Activated CD4-positive, alpha-beta T cell treated with anti-CD3 and anti-CD28 coated beads for 4 hours (primary cell): ENCODE measurements around the gene ST7.
"Not testable (repeated sequence)": the region's sequence is repeated elsewhere in the genome, so short reads cannot be mapped to it uniquely, and the experiment has no call there.

Source experiments
- DNase-seq, 2 donors: peaks; one replicate each; pipeline ENCODE4 v3.0.0-alpha.2; 2020

ST7 gene

GRCh38 chr7:117010375-117011133 lies 57.3 kb downstream of the ST7 start:
- no peak for DNase-seq

GRCh38 chr7:117011419-117012260 lies 58.3 kb downstream of the ST7 start:
- no peak for DNase-seq

- DNase-seq, result no peak
Measured at GRCh38 chr7:117012284-117012683, 59.0 kb downstream of the ST7 start.

GRCh38 chr7:117012696-117013095 lies 59.4 kb downstream of the ST7 start:
- DNase-seq, result peak in 1 of 2 donors; percentile 8

GRCh38 chr7:117014099-117014656 lies 60.9 kb downstream of the ST7 start:
- no peak for DNase-seq

- peak in 1 of 2 donors; percentile 23 for DNase-seq
Measured at GRCh38 chr7:117014673-117015133, 61.4 kb downstream of the ST7 start.

GRCh38 chr7:117015258-117016184 lies 62.2 kb downstream of the ST7 start:
- DNase-seq, result no peak

GRCh38 chr7:117017017-117017451 lies 63.7 kb downstream of the ST7 start:
- no peak for DNase-seq

GRCh38 chr7:117017702-117018266 lies 64.5 kb downstream of the ST7 start:
- DNase-seq, result no peak

GRCh38 chr7:117018713-117019112 lies 65.4 kb downstream of the ST7 start:
- DNase-seq, result no peak

GRCh38 chr7:117019287-117019686 lies 66.0 kb downstream of the ST7 start:
- DNase-seq, result no peak

- DNase-seq, result no peak
Measured at GRCh38 chr7:117019786-117020590, 66.7 kb downstream of the ST7 start.

- DNase-seq, result no peak
Measured at GRCh38 chr7:117020591-117020973, 67.3 kb downstream of the ST7 start.

GRCh38 chr7:117021366-117021765 lies 68.1 kb downstream of the ST7 start:
- no peak for DNase-seq

- DNase-seq, result no peak
Measured at GRCh38 chr7:117021986-117022385, 68.7 kb downstream of the ST7 start.

- no peak for DNase-seq
Measured at GRCh38 chr7:117023325-117023854, 70.1 kb downstream of the ST7 start.

GRCh38 chr7:117024811-117025210 lies 71.5 kb downstream of the ST7 start:
- no peak for DNase-seq

GRCh38 chr7:117025891-117026290 lies 72.6 kb downstream of the ST7 start:
- no peak for DNase-seq

GRCh38 chr7:117030346-117030745 lies 77.0 kb downstream of the ST7 start:
- DNase-seq, result not testable (repeated sequence)

GRCh38 chr7:117030793-117031192 lies 77.5 kb downstream of the ST7 start:
- DNase-seq, result not testable (repeated sequence)

- DNase-seq, result no peak
Measured at GRCh38 chr7:117032810-117033209, 79.5 kb downstream of the ST7 start.
